HepG2 (cell line): ENCODE measurements around the gene GOLT1A. TPM values are rescaled to one million over a fixed set of nuclear protein-coding genes. Genes with fewer than 3 reads are reported as not detected.

ENCODE experiments used
- BHLHE40 ChIP-seq: IDR thresholded peaks from 2 replicates; pipeline ENCODE4 v1.6.1; 2011; ENCODE audit warnings: low read length, improper control_type of control experiment
- FOXA3 ChIP-seq: IDR thresholded peaks from 2 replicates; pipeline ENCODE4 v1.6.1; 2016; ENCODE audit warnings: missing genetic modification reagents, missing compliant biosample characterization
- FOXK2 ChIP-seq: fragments of 450-650 bp; IDR thresholded peaks from 2 replicates; pipeline ENCODE4 v1.6.1; 2016
- IKZF5 ChIP-seq: IDR thresholded peaks from 2 replicates; pipeline ENCODE4 v1.6.1; 2018; ENCODE audit warnings: missing genetic modification reagents, mild to moderate bottlenecking, missing compliant biosample characterization
- MIXL1 ChIP-seq: IDR thresholded peaks from 2 replicates; pipeline ENCODE4 v1.6.1; 2016
- TARDBP ChIP-seq: sonication (generic); formaldehyde crosslinking; IDR thresholded peaks from 2 replicates; pipeline ENCODE4 v1.8.0; 2022; ENCODE audit warnings: mild to moderate bottlenecking, missing genetic modification reagents
- TBX3 ChIP-seq: fragments of 450-650 bp; IDR thresholded peaks from 2 replicates; pipeline ENCODE4 v1.6.1; 2017; ENCODE audit warnings: antibody characterized with exemption, mild to moderate bottlenecking, inconsistent platforms, borderline replicate concordance
- TEAD2 ChIP-seq: sonication (generic); formaldehyde crosslinking; IDR thresholded peaks from 2 replicates; pipeline ENCODE4 v1.9.0; 2021; ENCODE audit warnings: missing genetic modification reagents
- TSC22D2 ChIP-seq: sonication (generic); formaldehyde crosslinking; IDR thresholded peaks from 2 replicates; pipeline ENCODE4 v1.5.1; 2020; ENCODE audit warnings: missing genetic modification reagents, mild to moderate bottlenecking, borderline replicate concordance
- ZMYM3 ChIP-seq: sonication (generic); formaldehyde crosslinking; IDR thresholded peaks from 2 replicates; pipeline ENCODE4 v1.5.1; 2020; ENCODE audit warnings: mild to moderate bottlenecking, missing genetic modification reagents
- ZNF292 ChIP-seq: sonication (generic); formaldehyde crosslinking; IDR thresholded peaks from 2 replicates; pipeline ENCODE4 v1.8.1; 2022; ENCODE audit warnings: mild to moderate bottlenecking, low read depth, missing genetic modification reagents, borderline replicate concordance
- ZNF317 ChIP-seq: sonication (generic); formaldehyde crosslinking; IDR thresholded peaks from 2 replicates; pipeline ENCODE4 v1.5.0; 2020; ENCODE audit warnings: mild to moderate bottlenecking, missing genetic modification reagents
- ZNF607 ChIP-seq: sonication (generic); formaldehyde crosslinking; IDR thresholded peaks from 2 replicates; pipeline ENCODE4 v1.5.1; 2020; ENCODE audit warnings: missing genetic modification reagents, mild to moderate bottlenecking, borderline replicate concordance
- ZNF747 ChIP-seq: sonication (generic); formaldehyde crosslinking; IDR thresholded peaks from 2 replicates; pipeline ENCODE4 v1.8.1; 2023; ENCODE audit warnings: missing genetic modification reagents, mild to moderate bottlenecking, borderline replicate concordance
- ZNF776 ChIP-seq: sonication (generic); formaldehyde crosslinking; IDR thresholded peaks from 2 replicates; pipeline ENCODE4 v1.4.0; 2020; ENCODE audit warnings: mild to moderate bottlenecking, missing genetic modification reagents
- polyA plus RNA-seq, 8 experiments: library from polyadenylated mRNA; depleted of rRNA in 3 of 8; stranded (reverse) in 7 of 8; unstranded in 1 of 8; fragments of >200 nt; fragmentation: Illumina TruSeq in 4 of 8; extraction: Trizol in 4 of 8; gene quantifications; 2 replicates each; pipeline versions ENCODE4 v1.2.1 to v1.2.3, GENCODE V29; 2011 to 2016; ENCODE audit warnings: low read depth in 4 of 8, missing spikeins in 1 of 8, mixed read lengths in 1 of 8; ENCODE audit not compliant: insufficient read depth in 1 of 8
- total RNA-seq, 5 experiments: library from RNA; depleted of rRNA; stranded (reverse); fragments of >200 nt; fragmentation: Illumina TruSeq; extraction: Trizol; gene quantifications; 2 replicates each; pipeline ENCODE4 v1.2.3, GENCODE V29; 2016; ENCODE audit warnings: low read depth in 1 of 5
- TF ChIP-seq, protein P1 (sequence below): IDR thresholded peaks from 2 replicates; pipeline ENCODE4 v1.6.1; 2016; ENCODE audit warnings: missing compliant biosample characterization, missing genetic modification reagents, borderline replicate concordance
- TF ChIP-seq, protein P2 (sequence below): sonication (generic); formaldehyde crosslinking; IDR thresholded peaks from 2 replicates; pipeline ENCODE4 v1.4.0; 2020; ENCODE audit warnings: mild to moderate bottlenecking, missing genetic modification reagents
- TF ChIP-seq, protein P3 (sequence below), 2 experiments: IDR thresholded peaks; 2 replicates each; pipeline ENCODE4 v1.6.1; 2011 to 2012; ENCODE audit warnings: low read length in 2 of 2, borderline replicate concordance in 1 of 2, low read depth in 1 of 2, mild to moderate bottlenecking in 1 of 2, moderate library complexity in 1 of 2

Gene GOLT1A
- total and polyA plus RNA-seq, 2 of the 13 experiments (the other 11 are each of a cell fraction or from before 2014, with no cell fraction given): 25.8 to 28.0 TPM

DNA sequence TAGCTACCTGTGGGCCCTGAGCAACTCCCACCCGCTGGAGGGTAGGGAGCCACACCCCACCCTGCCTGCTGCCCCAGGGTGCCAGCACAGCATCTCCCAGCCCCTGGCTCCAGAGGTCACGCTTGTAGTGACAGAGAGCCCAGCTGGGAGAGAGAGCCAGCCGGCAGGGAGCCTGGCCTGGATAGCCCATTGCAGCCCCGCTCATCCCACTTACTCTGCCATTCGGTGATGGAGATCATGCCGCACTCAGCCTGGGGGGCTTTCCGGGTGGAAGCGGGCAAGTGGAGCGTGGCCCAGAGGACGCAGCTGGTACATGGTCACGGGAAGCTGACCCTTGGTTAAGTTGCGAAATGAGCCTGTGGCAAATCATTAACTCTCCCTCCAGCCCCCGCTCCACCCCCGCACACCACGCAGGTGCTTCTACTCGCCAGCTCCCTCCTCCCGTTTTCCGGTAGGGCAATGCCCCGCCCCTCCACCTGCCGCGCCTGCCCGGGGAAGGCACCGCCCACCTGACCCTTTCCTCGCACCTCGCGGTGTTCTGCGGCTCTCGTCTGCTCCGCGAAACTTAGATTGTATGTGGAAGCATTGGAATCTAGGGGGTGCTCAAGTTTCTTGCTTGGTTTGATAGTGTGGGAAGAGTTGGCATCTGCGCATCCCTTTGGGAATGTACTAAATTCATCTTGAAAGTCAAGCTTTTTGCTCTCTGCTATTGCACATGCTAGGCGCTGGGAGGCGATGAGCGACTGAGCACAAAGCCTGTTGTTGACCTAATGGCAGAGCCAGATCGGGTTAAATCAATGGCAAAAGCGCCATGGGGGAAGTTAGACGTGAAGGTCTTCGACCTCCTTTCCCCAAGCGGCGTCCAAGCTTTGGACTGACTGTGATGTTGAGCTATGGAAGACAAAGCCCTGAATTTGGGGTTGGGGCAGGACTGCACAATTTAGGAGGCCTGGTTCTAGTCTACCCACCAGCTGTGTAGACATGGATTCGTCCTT lies at the start of gene GOLT1A (continued):
- no peak for TF ChIP-seq FOXK2
- peak; percentile 96; the same call in 1 of the 2 replicates for TF ChIP-seq ZNF607 (CRISPR knock-in tag)
- no peak for TF ChIP-seq ZNF776 (CRISPR knock-in tag)
- TF ChIP-seq ZNF747 (CRISPR knock-in tag): peak; percentile 96
- peak; percentile 77 for TF ChIP-seq FOXA3
- TF ChIP-seq MIXL1: peak; percentile 67
- TF ChIP-seq IKZF5: peak; percentile 79
- TF ChIP-seq ZNF292: peak; percentile 84
- TF ChIP-seq TBX3: peak; percentile 44
- TF ChIP-seq ZMYM3 (CRISPR knock-in tag): no peak
- peak; percentile 92 for TF ChIP-seq TARDBP (CRISPR knock-in tag)
- peak; percentile 86 for TF ChIP-seq ZNF317 (CRISPR knock-in tag)
- TF ChIP-seq, protein P1, sequence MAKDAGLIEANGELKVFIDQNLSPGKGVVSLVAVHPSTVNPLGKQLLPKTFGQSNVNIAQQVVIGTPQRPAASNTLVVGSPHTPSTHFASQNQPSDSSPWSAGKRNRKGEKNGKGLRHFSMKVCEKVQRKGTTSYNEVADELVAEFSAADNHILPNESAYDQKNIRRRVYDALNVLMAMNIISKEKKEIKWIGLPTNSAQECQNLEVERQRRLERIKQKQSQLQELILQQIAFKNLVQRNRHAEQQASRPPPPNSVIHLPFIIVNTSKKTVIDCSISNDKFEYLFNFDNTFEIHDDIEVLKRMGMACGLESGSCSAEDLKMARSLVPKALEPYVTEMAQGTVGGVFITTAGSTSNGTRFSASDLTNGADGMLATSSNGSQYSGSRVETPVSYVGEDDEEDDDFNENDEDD (CRISPR knock-in tag): peak; percentile 96
- TF ChIP-seq, protein P2, sequence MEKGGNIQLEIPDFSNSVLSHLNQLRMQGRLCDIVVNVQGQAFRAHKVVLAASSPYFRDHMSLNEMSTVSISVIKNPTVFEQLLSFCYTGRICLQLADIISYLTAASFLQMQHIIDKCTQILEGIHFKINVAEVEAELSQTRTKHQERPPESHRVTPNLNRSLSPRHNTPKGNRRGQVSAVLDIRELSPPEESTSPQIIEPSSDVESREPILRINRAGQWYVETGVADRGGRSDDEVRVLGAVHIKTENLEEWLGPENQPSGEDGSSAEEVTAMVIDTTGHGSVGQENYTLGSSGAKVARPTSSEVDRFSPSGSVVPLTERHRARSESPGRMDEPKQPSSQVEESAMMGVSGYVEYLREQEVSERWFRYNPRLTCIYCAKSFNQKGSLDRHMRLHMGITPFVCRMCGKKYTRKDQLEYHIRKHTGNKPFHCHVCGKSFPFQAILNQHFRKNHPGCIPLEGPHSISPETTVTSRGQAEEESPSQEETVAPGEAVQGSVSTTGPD (CRISPR knock-in tag): peak; percentile 73
- TF ChIP-seq, protein P3, sequence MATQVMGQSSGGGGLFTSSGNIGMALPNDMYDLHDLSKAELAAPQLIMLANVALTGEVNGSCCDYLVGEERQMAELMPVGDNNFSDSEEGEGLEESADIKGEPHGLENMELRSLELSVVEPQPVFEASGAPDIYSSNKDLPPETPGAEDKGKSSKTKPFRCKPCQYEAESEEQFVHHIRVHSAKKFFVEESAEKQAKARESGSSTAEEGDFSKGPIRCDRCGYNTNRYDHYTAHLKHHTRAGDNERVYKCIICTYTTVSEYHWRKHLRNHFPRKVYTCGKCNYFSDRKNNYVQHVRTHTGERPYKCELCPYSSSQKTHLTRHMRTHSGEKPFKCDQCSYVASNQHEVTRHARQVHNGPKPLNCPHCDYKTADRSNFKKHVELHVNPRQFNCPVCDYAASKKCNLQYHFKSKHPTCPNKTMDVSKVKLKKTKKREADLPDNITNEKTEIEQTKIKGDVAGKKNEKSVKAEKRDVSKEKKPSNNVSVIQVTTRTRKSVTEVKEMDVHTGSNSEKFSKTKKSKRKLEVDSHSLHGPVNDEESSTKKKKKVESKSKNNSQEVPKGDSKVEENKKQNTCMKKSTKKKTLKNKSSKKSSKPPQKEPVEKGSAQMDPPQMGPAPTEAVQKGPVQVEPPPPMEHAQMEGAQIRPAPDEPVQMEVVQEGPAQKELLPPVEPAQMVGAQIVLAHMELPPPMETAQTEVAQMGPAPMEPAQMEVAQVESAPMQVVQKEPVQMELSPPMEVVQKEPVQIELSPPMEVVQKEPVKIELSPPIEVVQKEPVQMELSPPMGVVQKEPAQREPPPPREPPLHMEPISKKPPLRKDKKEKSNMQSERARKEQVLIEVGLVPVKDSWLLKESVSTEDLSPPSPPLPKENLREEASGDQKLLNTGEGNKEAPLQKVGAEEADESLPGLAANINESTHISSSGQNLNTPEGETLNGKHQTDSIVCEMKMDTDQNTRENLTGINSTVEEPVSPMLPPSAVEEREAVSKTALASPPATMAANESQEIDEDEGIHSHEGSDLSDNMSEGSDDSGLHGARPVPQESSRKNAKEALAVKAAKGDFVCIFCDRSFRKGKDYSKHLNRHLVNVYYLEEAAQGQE (IDR thresholded peaks at IDR 0.05; ENCODE audit: borderline replicate concordance in 1 of 2, low read depth in 1 of 2, low read length in 2 of 2): peak in 1 of 2 experiments; percentile 31; a peak in 1 of 4 replicates
- TF ChIP-seq BHLHE40: peak; percentile 38; the same call in 1 of the 2 replicates
- TF ChIP-seq TEAD2: no peak
- TF ChIP-seq TSC22D2 (CRISPR knock-in tag): peak; percentile 77; the same call in 1 of the 2 replicates
